Measurements from ENCODE around the gene CA9.
A peak's percentile ranks its signal among the peaks of the same experiment; 100 is the strongest.

Gene CA9

GRCh38 chr9:35691757-35692301, 18.1 kb downstream of the CA9 start:
- no peak for DNase-seq (ENCODE audit: low read depth)

GRCh38 chr9:35695943-35696401, 22.2 kb downstream of the CA9 start:
- DNase-seq (ENCODE audit: low read depth), result no peak

GRCh38 chr9:35696520-35697215, 22.9 kb downstream of the CA9 start:
- DNase-seq (ENCODE audit: low read depth), result peak; percentile 70

GRCh38 chr9:35697486-35697885, 23.8 kb downstream of the CA9 start:
- no peak for DNase-seq (ENCODE audit: low read depth)

GRCh38 chr9:35698231-35698630, 24.5 kb downstream of the CA9 start:
- no peak for DNase-seq (ENCODE audit: low read depth)

GRCh38 chr9:35700031-35700430, 26.3 kb downstream of the CA9 start:
- DNase-seq (ENCODE audit: low read depth), result no peak

GRCh38 chr9:35700942-35701341, 27.2 kb downstream of the CA9 start:
- no peak for DNase-seq (ENCODE audit: low read depth)

GRCh38 chr9:35702696-35703095, 29.0 kb downstream of the CA9 start:
- no peak for DNase-seq (ENCODE audit: low read depth)

- no peak for DNase-seq (ENCODE audit: low read depth)
Measured at GRCh38 chr9:35703906-35704672, 30.4 kb downstream of the CA9 start.

- no peak for DNase-seq (ENCODE audit: low read depth)
Measured at GRCh38 chr9:35705372-35705771, 31.6 kb downstream of the CA9 start.

GRCh38 chr9:35705836-35706430, 32.2 kb downstream of the CA9 start:
- DNase-seq (ENCODE audit: low read depth), result no peak

- DNase-seq (ENCODE audit: low read depth), result no peak
Measured at GRCh38 chr9:35706951-35707350, 33.2 kb downstream of the CA9 start.

GRCh38 chr9:35708146-35708545, 34.4 kb downstream of the CA9 start:
- no peak for DNase-seq (ENCODE audit: low read depth)

- DNase-seq (ENCODE audit: low read depth), result no peak
Measured at GRCh38 chr9:35710818-35711500, 37.2 kb downstream of the CA9 start.

- no peak for DNase-seq (ENCODE audit: low read depth)
Measured at GRCh38 chr9:35711501-35712428, 38.0 kb downstream of the CA9 start.

- DNase-seq (ENCODE audit: low read depth), result no peak
Measured at GRCh38 chr9:35712762-35713400, 39.2 kb downstream of the CA9 start.

- DNase-seq (ENCODE audit: low read depth), result no peak
Measured at GRCh38 chr9:35713578-35713977, 39.9 kb downstream of the CA9 start.

- DNase-seq (ENCODE audit: low read depth), result no peak
Measured at GRCh38 chr9:35714123-35714522, 40.4 kb downstream of the CA9 start.

GRCh38 chr9:35714579-35715252, 41.0 kb downstream of the CA9 start:
- no peak for DNase-seq (ENCODE audit: low read depth)

GRCh38 chr9:35716230-35716629, 42.5 kb downstream of the CA9 start:
- DNase-seq (ENCODE audit: low read depth), result peak; percentile 35
